ENCODE measurements around the gene RAB29.
A peak's percentile ranks its signal among the peaks of the same experiment; 100 is the strongest.

Gene RAB29

GRCh38 chr1:205719762-205720161, 55.5 kb downstream of the RAB29 start:
- peak in 1 of 5 experiments; percentile 20 for DNase-seq

GRCh38 chr1:205719015-205719414, 56.3 kb downstream of the RAB29 start:
- no peak for DNase-seq
